Ovary (tissue), 9 donors: ENCODE results near the gene CLMN. TPM values are rescaled to one million over a fixed set of nuclear protein-coding genes. Genes with fewer than 3 reads are reported as not detected.

ENCODE experiments used
- DNase-seq, 5 donors: peaks; one replicate each; pipeline ENCODE4 v3.0.0-alpha.2; 2019 to 2020
- H3K27ac ChIP-seq, 2 donors: fragments of 200-600 bp; one replicate each; pipeline versions ENCODE4 v1.5.1 to v1.8.0; 2019 to 2022
- H3K27me3 ChIP-seq: fragments of 200-600 bp; one replicate; pipeline ENCODE4 v1.8.0; 2022
- H3K36me3 ChIP-seq: fragments of 200-600 bp; sonication (generic); one replicate; pipeline ENCODE4 v1.5.1; 2019
- H3K4me1 ChIP-seq: one replicate; pipeline ENCODE4 v1.8.1; 2013; ENCODE audit warnings: mild to moderate bottlenecking, moderate library complexity; ENCODE audit not compliant: insufficient read depth
- H3K4me3 ChIP-seq: fragments of 200-600 bp; sonication (generic); one replicate; pipeline ENCODE4 v1.5.1; 2017
- H3K9me3 ChIP-seq, 2 donors: fragments of 200-600 bp in 1 of 2; sonication (generic) in 1 of 2; one replicate each; pipeline versions ENCODE4 v1.5.1 to v1.8.1; 2013 to 2019; ENCODE audit warnings: mild to moderate bottlenecking in 1 of 2, moderate library complexity in 1 of 2
- CTCF ChIP-seq, 3 donors: fragments of 450-650 bp in 2 of 3; fragments of 200-600 bp in 1 of 3; IDR thresholded peaks; one replicate each; pipeline versions ENCODE4 v1.5.1 to v1.8.0; 2016 to 2022; ENCODE audit warnings: antibody characterized with exemption in 3 of 3, mild to moderate bottlenecking in 1 of 3
- EP300 ChIP-seq: sonication (generic); formaldehyde crosslinking; IDR thresholded peaks from one replicate; pipeline ENCODE4 v1.6.1; 2017; ENCODE audit warnings: antibody characterized with exemption
- POLR2A ChIP-seq: fragments of 450-650 bp; IDR thresholded peaks from one replicate; pipeline ENCODE4 v1.6.1; 2017; ENCODE audit warnings: antibody characterized with exemption, mild to moderate bottlenecking, moderate library complexity
- WGBS, 3 donors: extraction: QIAGEN DNeasy Blood & Tissue Kit in 1 of 3; methylation state at CpG; one replicate each; pipeline versions ENCODE4 v1.1.5 to v1.1.7; 2013 to 2017; 5-methylcytosine and 5-hydroxymethylcytosine counted together
- intact Hi-C, 4 donors: fragments of 100-400 bp; cut with DNase I; formaldehyde crosslinking; loops; one replicate each; pipeline versions ENCODE4 v1.11.0 to v1.15.1; 2022 to 2023
- polyA plus RNA-seq, 2 donors: library from polyadenylated mRNA; stranded (reverse); fragments of 200-250 nt in 1 of 2; fragments of 350-450 nt in 1 of 2; fragmentation: Illumina TruSeq in 1 of 2; extraction: RNeasy Lipid Tissue Mini Kit (QIAGEN cat#74804) in 1 of 2; gene quantifications; one replicate each; pipeline ENCODE4 v1.2.3, GENCODE V29; 2013 to 2014
- total RNA-seq, 7 donors: library from RNA; depleted of rRNA in 2 of 7; stranded (reverse); fragments of >200 nt in 2 of 7; fragmentation: NEBNext Ultra II Directional in 3 of 7; extraction: Animal tissue kit (Norgen Biotek cat#: 25700) in 3 of 7; gene quantifications; one replicate each; pipeline versions ENCODE4 v1.1.0 to v1.2.4, GENCODE V29; 2016 to 2023
- donor health status: DM: no; HTN: no; CAD: no; lungs with moderate emphysema.
- donor health status: DM: no; HTN: no; CAD: no.
- donor health status: Bipolar disorder and iron deficiency.
- donor health status: DM: yes; HTN: yes; CAD: no.
- donor health status: DM: no; HTN: no; CAD: no.
- donor health status: DM: yes; HTN: yes; CAD: no.

The CLMN gene
- total and polyA plus RNA-seq, 9 donors, result 2.2 to 11.7 (median 6.5) TPM

GRCh38 chr14:95137164-95137803 is 182.4 kb downstream of the CLMN start:
- TF ChIP-seq CTCF (IDR thresholded peaks at IDR 0.05), result no peak
- no peak for TF ChIP-seq POLR2A
- no peak for TF ChIP-seq EP300
- no peak for DNase-seq
- Histone ChIP-seq H3K4me1 (peaks cover 9% of the 10 kb centered on the region), H3K4me3 (no peak overlapping the region), H3K36me3 (no peaks in the 10 kb centered on the region), H3K27ac (peak overlapping the region; percentile 8 to 40), H3K27me3 (no peaks in the 10 kb centered on the region), H3K9me3 (no peaks in the 10 kb centered on the region)
- intact Hi-C loops, result no loop called here

GRCh38 chr14:95136631-95137030 is 183.1 kb downstream of the CLMN start:
- Histone ChIP-seq H3K4me1 (peaks cover 6% of the 10 kb centered on the region), H3K27ac (no peak overlapping the region)
- intact Hi-C loops, result no loop called here

GRCh38 chr14:95134304-95134933 is 185.3 kb downstream of the CLMN start:
- H3K36me3 ChIP-seq, result no peaks in the 10 kb centered on the region
- H3K4me1 ChIP-seq, result peaks cover 4% of the 10 kb centered on the region
- intact Hi-C loops, result no loop called here
- H3K9me3 ChIP-seq, result no peaks in the 10 kb centered on the region
- H3K4me3 ChIP-seq, result no peak overlapping the region
- H3K27ac ChIP-seq, result no peak overlapping the region
- no peaks in the 10 kb centered on the region for H3K27me3 ChIP-seq
- TF ChIP-seq POLR2A (no peak), CTCF (IDR thresholded peaks at IDR 0.05) (no peak), EP300 (no peak)
- no peak for DNase-seq
- WGBS, 3 donors, result 95 to 98% (median 95%) methylated on average over 8 of the region's 8 CpGs

More at GRCh38 chr14:95136631-95137030, 183.1 kb downstream of the CLMN start:
- no peak overlapping the region for H3K4me3 ChIP-seq
- no peak for DNase-seq
- TF ChIP-seq CTCF (IDR thresholded peaks at IDR 0.05), result no peak
- no peak for TF ChIP-seq EP300
- no peak for TF ChIP-seq POLR2A
- 88 to 94% (median 93%) methylated on average over 1 of the region's 1 CpG for WGBS, 3 donors
- no peaks in the 10 kb centered on the region for H3K36me3 ChIP-seq
- no peaks in the 10 kb centered on the region for H3K27me3 ChIP-seq
- H3K9me3 ChIP-seq, result no peaks in the 10 kb centered on the region

- Histone ChIP-seq H3K4me1 (peaks cover 3% of the 10 kb centered on the region), H3K36me3 (no peaks in the 10 kb centered on the region), H3K27me3 (no peaks in the 10 kb centered on the region), H3K27ac (no peak overlapping the region), H3K4me3 (no peak overlapping the region), H3K9me3 (no peaks in the 10 kb centered on the region)
- WGBS, 3 donors, result 95 to 97% (median 96%) methylated on average over 2 of the region's 2 CpGs
- intact Hi-C loops, result no loop called here
- DNase-seq, result no peak
- no peak for TF ChIP-seq EP300
- TF ChIP-seq CTCF (IDR thresholded peaks at IDR 0.05), result no peak
- no peak for TF ChIP-seq POLR2A
Measured at GRCh38 chr14:95133282-95133681, 186.4 kb downstream of the CLMN start.
